Measurements from ENCODE around the gene GUF1.

- no peak for TF ChIP-seq CTCF (conservative IDR thresholded peaks at IDR 0.05; ENCODE audit: low read depth in 2 of 2)
- TF ChIP-seq EZH2phosphoT487 (IDR thresholded peaks at IDR 0.05; ENCODE audit: unreplicated experiment), result no peak
- no peak for TF ChIP-seq POLR2AphosphoS5 (IDR thresholded peaks at IDR 0.05; ENCODE audit: low read depth)
- no peak for TF ChIP-seq CREB1 (CRISPR knock-in tag; IDR thresholded peaks at IDR 0.05; ENCODE audit: low read depth)
- no peak for TF ChIP-seq EZH2 (IDR thresholded peaks at IDR 0.05; ENCODE audit: low read depth, unreplicated experiment)
- TF ChIP-seq JUNB (IDR thresholded peaks at IDR 0.05; ENCODE audit: unreplicated experiment), result no peak
- TF ChIP-seq REST (IDR thresholded peaks at IDR 0.05; ENCODE audit: unreplicated experiment), result no peak
- TF ChIP-seq ZNF331 (CRISPR knock-in tag; IDR thresholded peaks at IDR 0.05; ENCODE audit: low read depth), result no peak
- TF ChIP-seq NANOG (IDR thresholded peaks at IDR 0.05; ENCODE audit: borderline replicate concordance), result no peak
- no peak for TF ChIP-seq ETS1 (IDR thresholded peaks at IDR 0.05)
- no peak for TF ChIP-seq STAT1 (IDR thresholded peaks at IDR 0.05; ENCODE audit: unreplicated experiment)
- TF ChIP-seq ZNF114 (CRISPR knock-in tag; IDR thresholded peaks at IDR 0.05), result no peak
- no peak for TF ChIP-seq ZNF462 (CRISPR knock-in tag; IDR thresholded peaks at IDR 0.05)
Observed at GRCh38 chr4:44671636-44672035, 6.6 kb upstream of the GUF1 start.
